ENCODE results near the gene TTC8. TPM values are rescaled to one million over a fixed set of nuclear protein-coding genes. Genes with fewer than 3 reads are reported as not detected.

Gene TTC8
- total RNA-seq, 4 donors from 2014 or later, result 11.3 to 31.9 (median 19.6) TPM

GRCh38 chr14:88829685-88830302 lies 5.3 kb downstream of the TTC8 start:
- DNase-seq (ENCODE audit: low spot score in 2 of 2), result no peak
- H3K27ac ChIP-seq, result no peak overlapping the region
- no peaks in the 10 kb centered on the region for H3K9me3 ChIP-seq
- H3K27me3 ChIP-seq, result no peaks in the 10 kb centered on the region
- WGBS, 2 donors, result 70 to 78% methylated on average over 4 of the region's 4 CpGs
- H3K4me1 ChIP-seq, result peaks cover 0 to 45% (median 8%) of the 10 kb centered on the region in 4 donors
- no peaks in the 10 kb centered on the region for H3K36me3 ChIP-seq
- no peak for TF ChIP-seq POLR2A (IDR thresholded peaks at IDR 0.05)
- TF ChIP-seq CTCF (IDR thresholded peaks at IDR 0.05), result no peak
- H3K4me3 ChIP-seq, result no peak overlapping the region

GRCh38 chr14:88831284-88831683 lies 6.8 kb downstream of the TTC8 start:
- no peak overlapping the region for H3K4me3 ChIP-seq
- peaks cover 0 to 52% (median 11%) of the 10 kb centered on the region in 4 donors for H3K4me1 ChIP-seq
- no peak overlapping the region for H3K27ac ChIP-seq
- DNase-seq (ENCODE audit: low spot score in 2 of 2), result no peak
- no peaks in the 10 kb centered on the region for H3K36me3 ChIP-seq
- H3K9me3 ChIP-seq, result no peaks in the 10 kb centered on the region
- TF ChIP-seq POLR2A (IDR thresholded peaks at IDR 0.05) (no peak), EP300 (IDR thresholded peaks at IDR 0.05) (no peak), CTCF (IDR thresholded peaks at IDR 0.05) (no peak)
- H3K27me3 ChIP-seq, result no peaks in the 10 kb centered on the region

GRCh38 chr14:88834883-88835431 lies 10.5 kb downstream of the TTC8 start:
- Histone ChIP-seq H3K9me3 (no peaks in the 10 kb centered on the region), H3K36me3 (no peaks in the 10 kb centered on the region), H3K4me1 (peaks cover 0 to 35% (median 8%) of the 10 kb centered on the region in 4 donors), H3K4me3 (no peak overlapping the region), H3K27me3 (no peaks in the 10 kb centered on the region), H3K27ac (peak overlapping the region in 2 of 4 donors; percentile 62 to 73)
- TF ChIP-seq POLR2A (IDR thresholded peaks at IDR 0.05) (no peak), CTCF (IDR thresholded peaks at IDR 0.05) (no peak), EP300 (IDR thresholded peaks at IDR 0.05) (no peak)
- no peak for DNase-seq (ENCODE audit: low spot score in 2 of 2)

- TF ChIP-seq POLR2A (IDR thresholded peaks at IDR 0.05), result no peak
- TF ChIP-seq EP300 (IDR thresholded peaks at IDR 0.05), result no peak
- no peak for TF ChIP-seq CTCF (IDR thresholded peaks at IDR 0.05)
- DNase-seq (ENCODE audit: low spot score in 2 of 2), result no peak
- Histone ChIP-seq H3K4me3 (no peak overlapping the region), H3K27me3 (no peaks in the 10 kb centered on the region), H3K9me3 (no peaks in the 10 kb centered on the region), H3K36me3 (peaks cover 0 to 2% (median 0%) of the 10 kb centered on the region in 3 donors), H3K27ac (peak overlapping the region in 2 of 4 donors; percentile 62 to 73), H3K4me1 (peaks cover 0 to 33% (median 8%) of the 10 kb centered on the region in 4 donors)
These were observed 11.2 kb downstream of the TTC8 start for GRCh38 chr14:88835661-88836060.

- Histone ChIP-seq H3K27ac (no peak overlapping the region), H3K27me3 (no peaks in the 10 kb centered on the region), H3K4me1 (peaks cover 0 to 25% (median 8%) of the 10 kb centered on the region in 4 donors), H3K36me3 (peaks cover 0 to 6% (median 0%) of the 10 kb centered on the region in 3 donors), H3K4me3 (no peak overlapping the region), H3K9me3 (no peaks in the 10 kb centered on the region)
- TF ChIP-seq EP300 (IDR thresholded peaks at IDR 0.05), result no peak
- no peak for TF ChIP-seq POLR2A (IDR thresholded peaks at IDR 0.05)
- TF ChIP-seq CTCF (IDR thresholded peaks at IDR 0.05), result no peak
- DNase-seq (ENCODE audit: low spot score in 2 of 2), result no peak
- WGBS, 2 donors, result 96 to 97% methylated on average over 1 of the region's 1 CpG
These were observed 13.0 kb downstream of the TTC8 start for GRCh38 chr14:88837495-88837894.
